ENCODE data around the gene FAM124B. TPM values are rescaled to one million over a fixed set of nuclear protein-coding genes. Genes with fewer than 3 reads are reported as not detected.

FAM124B gene
- total RNA-seq (1 to 10 TPM; 1.5 to 2.5 (median 2.1) TPM), polyA plus RNA-seq (1 to 10 TPM; 1.1 to 1.6 (median 1.3) TPM)
- long read RNA-seq, donor 1, partial matches to known transcripts: 0 of 2 reads
- long read RNA-seq, donor 1, other reads (novel, unspliced or antisense): 0 of 2 reads
- long read RNA-seq, donor 2, partial matches to known transcripts: 0 of 4 reads
- long read RNA-seq, donor 2, other reads (novel, unspliced or antisense): 0 of 4 reads

GRCh38 chr2:224401641-224402342, at the start of gene FAM124B:
FAM124B (minus strand) TSS chr2:224402107; CDS start chr2:224401768, 339 bp downstream.
- DNase-seq: peak; percentile 50 to 80
- H3K4me1 ChIP-seq: no peaks in the 10 kb centered on the region
- peak within 1 kb of the TSS; percentile 54 for H3K4me3 ChIP-seq
- intact Hi-C loops (cut with DNase I): no loop called here
- no peaks in the 10 kb centered on the region for H3K27me3 ChIP-seq (ENCODE audit: insufficient read depth in 3 of 3, low read length in 2 of 3)
- H3K9me3 ChIP-seq: no peaks in the 10 kb centered on the region
- peak; percentile 56 to 80 (median 78) for ATAC-seq
- 34 to 49% (median 47%) methylated on average over 19 of the region's 19 CpGs for WGBS, 3 donors
- H3K27ac ChIP-seq: peak within 1 kb of the TSS; percentile 43
- H3K36me3 ChIP-seq (ENCODE audit: insufficient read depth in 1 of 2, low read depth in 1 of 2): no peaks in the 10 kb centered on the region
- TF ChIP-seq CTCF (IDR thresholded peaks at IDR 0.05): no peak

- no peak overlapping the region for H3K27ac ChIP-seq
- no peak overlapping the region for H3K4me3 ChIP-seq
- no peaks in the 10 kb centered on the region for H3K4me1 ChIP-seq
- ATAC-seq (peak in 1 of 4 donors; percentile 54), DNase-seq (no peak)
- 46 to 52% (median 47%) methylated on average over 4 of the region's 4 CpGs for WGBS, 3 donors
- intact Hi-C loops (cut with DNase I): loop anchor here in 1 of 2 donors (1.0 kb wide), 1 partner anchor 92 kb away; no protein-coding TSS in a partner anchor
- peaks cover 0 to 2% (median under 1%) of the 10 kb centered on the region in 3 donors for H3K27me3 ChIP-seq (ENCODE audit: insufficient read depth in 3 of 3, low read length in 2 of 3)
- H3K36me3 ChIP-seq (ENCODE audit: insufficient read depth in 1 of 2, low read depth in 1 of 2): no peaks in the 10 kb centered on the region
- no peaks in the 10 kb centered on the region for H3K9me3 ChIP-seq
- peak; percentile 57 for TF ChIP-seq CTCF (IDR thresholded peaks at IDR 0.05)
Observed at GRCh38 chr2:224449212-224450147, 47.6 kb upstream of the FAM124B start.

- DNase-seq: no peak
- ATAC-seq: no peak
- WGBS, 3 donors: 86 to 96% (median 94%) methylated on average over 1 of the region's 1 CpG
- TF ChIP-seq CTCF (IDR thresholded peaks at IDR 0.05): no peak
- no peak overlapping the region for H3K4me3 ChIP-seq
- no peaks in the 10 kb centered on the region for H3K4me1 ChIP-seq
- H3K36me3 ChIP-seq (ENCODE audit: insufficient read depth in 1 of 2, low read depth in 1 of 2): no peaks in the 10 kb centered on the region
- no peaks in the 10 kb centered on the region for H3K9me3 ChIP-seq
- intact Hi-C loops (cut with DNase I): no loop called here
- peaks cover 0 to 13% (median 2%) of the 10 kb centered on the region in 3 donors for H3K27me3 ChIP-seq (ENCODE audit: insufficient read depth in 3 of 3, low read length in 2 of 3)
- no peak overlapping the region for H3K27ac ChIP-seq
Observed at GRCh38 chr2:224448236-224448635, 46.3 kb upstream of the FAM124B start.

GRCh38 chr2:224444783-224445182, 42.9 kb upstream of the FAM124B start:
- Histone ChIP-seq H3K27ac (no peak overlapping the region), H3K36me3 (ENCODE audit: insufficient read depth in 1 of 2, low read depth in 1 of 2) (no peaks in the 10 kb centered on the region), H3K9me3 (no peaks in the 10 kb centered on the region), H3K4me1 (no peaks in the 10 kb centered on the region), H3K27me3 (ENCODE audit: insufficient read depth in 3 of 3, low read length in 2 of 3) (peaks cover 0 to 23% (median 2%) of the 10 kb centered on the region in 3 donors), H3K4me3 (no peak overlapping the region)
- WGBS, 3 donors: 97 to 99% (median 98%) methylated on average over 4 of the region's 4 CpGs
- ATAC-seq (no peak), DNase-seq (no peak)
- no peak for TF ChIP-seq CTCF (IDR thresholded peaks at IDR 0.05)
- intact Hi-C loops (cut with DNase I): no loop called here

Measured in psoas muscle (tissue), 8 donors.